Right lobe of liver (tissue), 6 donors: Measurements from ENCODE around the gene ATP1A3. TPM values are rescaled to one million over a fixed set of nuclear protein-coding genes. Genes with fewer than 3 reads are reported as not detected.

Source experiments
- ATAC-seq, 4 donors: fragments of 200-7000 bp; cut with Tn5 transposase; one replicate each; pipeline ENCODE4 v1.9.1; 2020; ENCODE audit warnings: mild to moderate bottlenecking in 4 of 4, moderate library complexity in 4 of 4
- DNase-seq, 3 donors: peaks; one replicate each; pipeline ENCODE4 v3.0.0-alpha.2; 2020
- H3K27ac ChIP-seq, 3 donors: fragments of 200-600 bp; one replicate each; pipeline ENCODE4 v1.8.0; 2022
- H3K27me3 ChIP-seq, 2 donors: fragments of 200-600 bp; one replicate each; pipeline ENCODE4 v1.8.0; 2022
- H3K36me3 ChIP-seq, 4 donors: fragments of 200-600 bp; sonication (generic) in 1 of 4; one replicate each; pipeline versions ENCODE4 v1.5.1 to v1.8.0; 2017 to 2022; ENCODE audit warnings: control low read depth in 1 of 4
- H3K4me1 ChIP-seq, 4 donors: fragments of 200-600 bp; sonication (generic) in 1 of 4; one replicate each; pipeline versions ENCODE4 v1.5.1 to v1.8.0; 2017 to 2022; ENCODE audit warnings: control low read depth in 1 of 4
- H3K4me3 ChIP-seq, 3 donors: fragments of 200-600 bp; one replicate each; pipeline ENCODE4 v1.8.0; 2022
- H3K9me3 ChIP-seq, 4 donors: fragments of 200-600 bp; sonication (generic) in 1 of 4; one replicate each; pipeline versions ENCODE4 v1.5.1 to v1.8.0; 2017 to 2022; ENCODE audit warnings: control low read depth in 1 of 4
- CTCF ChIP-seq, 4 donors: fragments of 200-600 bp in 3 of 4; fragments of 450-650 bp in 1 of 4; IDR thresholded peaks; one replicate each; pipeline versions ENCODE4 v1.5.1 to v1.8.0; 2016 to 2022; ENCODE audit warnings: antibody characterized with exemption in 4 of 4, mild to moderate bottlenecking in 2 of 4
- POLR2A ChIP-seq: fragments of 450-650 bp; IDR thresholded peaks from one replicate; pipeline ENCODE4 v1.6.1; 2017; ENCODE audit warnings: antibody characterized with exemption, mild to moderate bottlenecking
- WGBS: methylation state at CpG from one replicate; pipeline ENCODE4 v1.1.6; 2018; ENCODE audit warnings: low coverage, low lambda C conversion rate; ENCODE audit not compliant: insufficient coverage; ENCODE audit errors: missing lambda C conversion rate; 5-methylcytosine and 5-hydroxymethylcytosine counted together
- intact Hi-C, 2 donors: fragments of 100-400 bp; cut with DNase I; formaldehyde crosslinking; loops; one replicate each; pipeline versions ENCODE4 v1.11.2 to v1.14.1; 2022
- total RNA-seq, 6 experiments: library from RNA; depleted of rRNA in 2 of 6; stranded (reverse); fragments of >200 nt in 2 of 6; fragmentation: NEBNext Ultra II Directional in 3 of 6; extraction: Animal tissue kit (Norgen Biotek cat#: 25700) in 3 of 6; gene quantifications; one replicate each; pipeline versions ENCODE4 v1.1.0 to v1.2.4, GENCODE V29; 2016 to 2023
- donor health status: DM: no; HTN: yes; CAD: no.
- donor health status: DM: no; HTN: no; CAD: no.
- donor health status: DM: no; HTN: no; CAD: no.
- donor health status: DM: no; HTN: yes; CAD: no.
- donor health status: DM: no; HTN: yes; CAD: no.

ATP1A3 gene
- total RNA-seq, 6 experiments from 2014 or later: 0.07 TPM; not detected in 4

GRCh38 chr19:41920882-41921576 lies 73.0 kb downstream of the ATP1A3 start:
- Histone ChIP-seq H3K27ac (no peak overlapping the region), H3K4me3 (no peak overlapping the region), H3K9me3 (no peaks in the 10 kb centered on the region), H3K27me3 (peaks cover 0 to 8% of the 10 kb centered on the region in 2 donors), H3K4me1 (no peaks in the 10 kb centered on the region), H3K36me3 (no peaks in the 10 kb centered on the region)
- ATAC-seq (no peak), DNase-seq (no peak)
- TF ChIP-seq POLR2A: no peak
- TF ChIP-seq CTCF (IDR thresholded peaks at IDR 0.05): no peak
- 12% methylated on average over 22 of the region's 26 CpGs for WGBS
- intact Hi-C loops: no loop called here

DNA sequence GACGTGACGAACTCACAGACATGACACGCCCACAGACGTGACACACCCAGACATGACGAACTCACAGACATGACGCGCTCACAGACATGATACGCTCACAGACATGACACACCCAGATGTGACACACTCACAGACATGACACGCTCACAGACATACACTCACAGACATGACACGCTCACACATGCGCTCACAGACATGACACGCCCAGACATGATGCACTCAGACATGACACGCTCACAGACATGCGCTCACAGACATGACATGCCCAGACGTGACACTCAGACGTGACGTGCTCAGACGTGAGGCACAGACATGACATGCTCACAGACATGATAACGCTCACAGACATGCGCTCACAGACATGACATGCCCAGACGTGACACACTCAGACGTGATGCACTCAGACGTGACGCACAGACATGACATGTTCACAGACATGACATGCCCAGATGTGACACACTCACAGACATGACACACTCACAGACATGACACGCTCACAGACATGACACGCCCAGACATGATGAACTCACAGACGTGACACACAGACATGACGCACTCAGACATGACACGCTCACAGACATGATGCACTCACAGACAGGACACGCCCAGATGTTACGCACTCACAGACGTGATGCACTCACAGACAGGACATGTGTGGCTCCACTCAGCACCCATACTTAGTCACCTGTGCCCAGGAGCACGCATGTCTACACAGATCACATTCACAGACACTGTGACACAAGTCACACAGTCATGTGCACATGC lies 73.9 kb downstream of the ATP1A3 start:
- intact Hi-C loops: no loop called here
- WGBS: 63% methylated on average over 7 of the region's 33 CpGs
- no peak overlapping the region for H3K27ac ChIP-seq
- H3K27me3 ChIP-seq: peaks cover 0 to 8% of the 10 kb centered on the region in 2 donors
- H3K4me1 ChIP-seq: no peaks in the 10 kb centered on the region
- TF ChIP-seq POLR2A (no peak), CTCF (IDR thresholded peaks at IDR 0.05) (no peak)
- H3K36me3 ChIP-seq: no peaks in the 10 kb centered on the region
- H3K9me3 ChIP-seq: no peaks in the 10 kb centered on the region
- no peak for ATAC-seq
- no peak for DNase-seq
- H3K4me3 ChIP-seq: no peak overlapping the region

GRCh38 chr19:41918653-41919244 lies 75.3 kb downstream of the ATP1A3 start:
- no peak overlapping the region for H3K27ac ChIP-seq
- TF ChIP-seq POLR2A (no peak), CTCF (IDR thresholded peaks at IDR 0.05) (no peak)
- H3K4me3 ChIP-seq: no peak overlapping the region
- H3K27me3 ChIP-seq: peaks cover 0 to 8% of the 10 kb centered on the region in 2 donors
- ATAC-seq (no peak), DNase-seq (no peak)
- H3K9me3 ChIP-seq: no peaks in the 10 kb centered on the region
- no peaks in the 10 kb centered on the region for H3K36me3 ChIP-seq
- intact Hi-C loops: no loop called here
- WGBS: 90% methylated on average over 5 of the region's 5 CpGs
- H3K4me1 ChIP-seq: no peaks in the 10 kb centered on the region

DNA sequence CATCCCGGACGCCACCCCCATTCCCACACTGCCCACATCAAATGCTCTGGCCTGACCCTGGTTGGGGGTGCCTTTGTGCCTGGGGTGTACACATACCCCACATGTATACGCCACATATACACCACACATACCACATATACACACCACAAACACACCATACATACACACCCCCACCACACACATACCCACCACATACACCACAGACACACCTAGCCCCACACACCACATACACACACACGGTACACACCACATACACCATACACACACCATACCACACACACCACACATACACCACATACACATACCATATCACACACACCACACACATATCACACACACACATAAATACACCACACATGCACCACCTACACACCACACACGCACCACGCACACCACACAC lies 75.9 kb downstream of the ATP1A3 start:
- 60% methylated on average over 5 of the region's 6 CpGs for WGBS
- ATAC-seq (no peak), DNase-seq (no peak)
- H3K4me3 ChIP-seq: no peak overlapping the region
- intact Hi-C loops: no loop called here
- no peaks in the 10 kb centered on the region for H3K9me3 ChIP-seq
- peaks cover 0 to 8% of the 10 kb centered on the region in 2 donors for H3K27me3 ChIP-seq
- H3K4me1 ChIP-seq: no peaks in the 10 kb centered on the region
- no peak overlapping the region for H3K27ac ChIP-seq
- H3K36me3 ChIP-seq: no peaks in the 10 kb centered on the region
- TF ChIP-seq POLR2A: no peak
- no peak for TF ChIP-seq CTCF (IDR thresholded peaks at IDR 0.05)
